ENCODE measurements around the gene MACROD2. TPM values are rescaled to one million over a fixed set of nuclear protein-coding genes. Genes with fewer than 3 reads are reported as not detected.

MACROD2 gene
- total and polyA plus RNA-seq, 4 donors: 0.66 to 10.5 (median 3.3) TPM

DNA sequence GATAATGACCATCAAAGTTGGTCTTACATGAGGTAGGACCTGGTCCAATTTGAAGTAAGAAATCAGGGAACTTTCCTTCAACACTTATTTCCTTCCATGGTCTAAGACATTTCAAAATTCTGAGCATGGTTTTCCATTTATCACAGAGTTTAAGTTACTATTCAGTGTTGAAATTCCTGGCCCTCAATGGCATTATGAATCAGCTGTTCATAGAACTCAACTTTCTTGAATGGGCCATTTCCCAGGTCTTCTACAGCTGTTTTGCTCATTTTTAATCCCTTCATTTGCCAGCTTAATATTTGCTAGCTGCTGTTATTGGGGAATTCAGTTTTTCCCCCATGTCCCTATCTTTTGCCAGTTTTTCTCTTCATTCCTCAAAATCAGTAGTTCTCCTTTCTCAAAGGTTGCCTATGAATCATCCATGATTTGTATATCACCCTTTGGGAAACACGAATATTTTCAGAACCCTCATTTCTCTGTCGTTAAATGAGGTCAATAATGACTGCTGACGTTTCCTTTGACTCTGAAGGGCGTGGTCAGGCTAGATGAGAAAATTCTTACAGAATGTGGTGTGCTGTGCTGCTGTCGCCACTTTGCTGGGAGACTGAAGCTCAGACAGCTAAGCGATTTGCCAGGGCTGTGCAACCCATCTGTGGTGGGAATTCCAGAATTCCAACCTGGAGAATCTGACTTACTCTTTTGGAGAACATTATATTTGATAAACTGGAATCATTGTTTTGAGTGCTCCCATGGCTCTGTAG lies 558.6 kb downstream of the MACROD2 start:
- no peaks in the 10 kb centered on the region for H3K4me1 ChIP-seq (ENCODE audit: control insufficient read depth in 4 of 4, insufficient read depth in 4 of 4, low read length in 3 of 4)
- H3K27ac ChIP-seq (ENCODE audit: low read depth in 1 of 2, low read length in 2 of 2): no peak overlapping the region
- WGBS: 77% methylated on average over 6 of the region's 6 CpGs
- no peaks in the 10 kb centered on the region for H3K9me3 ChIP-seq (ENCODE audit: control insufficient read depth in 4 of 4, low read length in 3 of 4)
- H3K36me3 ChIP-seq (ENCODE audit: control insufficient read depth in 4 of 4, insufficient read depth in 3 of 4, low read depth in 1 of 4, low read length in 3 of 4): no peaks in the 10 kb centered on the region
- H3K9ac ChIP-seq (ENCODE audit: low read depth in 1 of 2, low read length in 2 of 2): no peak overlapping the region
- no peak overlapping the region for H3K4me3 ChIP-seq (ENCODE audit: low read depth in 1 of 3, low read length in 3 of 3)
- H3K27me3 ChIP-seq (ENCODE audit: control insufficient read depth in 4 of 4, insufficient read depth in 4 of 4, low read length in 3 of 4): no peaks in the 10 kb centered on the region
- no peak for DNase-seq (ENCODE audit: low spot score)
- TF ChIP-seq TAF1 (conservative IDR thresholded peaks at IDR 0.05) (no peak), RXRA (IDR thresholded peaks at IDR 0.05) (no peak), YY1 (IDR thresholded peaks at IDR 0.05) (no peak), FOXA2 (IDR thresholded peaks at IDR 0.05) (no peak), HNF4G (IDR thresholded peaks at IDR 0.05) (no peak), SP1 (IDR thresholded peaks at IDR 0.05) (no peak), FOXA1 (IDR thresholded peaks at IDR 0.05) (no peak), EGR1 (IDR thresholded peaks at IDR 0.05; ENCODE audit: low read depth in 2 of 2) (no peak), JUND (IDR thresholded peaks at IDR 0.05) (no peak), NR2F2 (IDR thresholded peaks at IDR 0.05) (no peak), HNF4A (conservative IDR thresholded peaks at IDR 0.05) (no peak)
- TF ChIP-seq, protein P1, sequence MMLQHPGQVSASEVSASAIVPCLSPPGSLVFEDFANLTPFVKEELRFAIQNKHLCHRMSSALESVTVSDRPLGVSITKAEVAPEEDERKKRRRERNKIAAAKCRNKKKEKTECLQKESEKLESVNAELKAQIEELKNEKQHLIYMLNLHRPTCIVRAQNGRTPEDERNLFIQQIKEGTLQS (IDR thresholded peaks at IDR 0.05): no peak
- TF ChIP-seq, protein P2, sequence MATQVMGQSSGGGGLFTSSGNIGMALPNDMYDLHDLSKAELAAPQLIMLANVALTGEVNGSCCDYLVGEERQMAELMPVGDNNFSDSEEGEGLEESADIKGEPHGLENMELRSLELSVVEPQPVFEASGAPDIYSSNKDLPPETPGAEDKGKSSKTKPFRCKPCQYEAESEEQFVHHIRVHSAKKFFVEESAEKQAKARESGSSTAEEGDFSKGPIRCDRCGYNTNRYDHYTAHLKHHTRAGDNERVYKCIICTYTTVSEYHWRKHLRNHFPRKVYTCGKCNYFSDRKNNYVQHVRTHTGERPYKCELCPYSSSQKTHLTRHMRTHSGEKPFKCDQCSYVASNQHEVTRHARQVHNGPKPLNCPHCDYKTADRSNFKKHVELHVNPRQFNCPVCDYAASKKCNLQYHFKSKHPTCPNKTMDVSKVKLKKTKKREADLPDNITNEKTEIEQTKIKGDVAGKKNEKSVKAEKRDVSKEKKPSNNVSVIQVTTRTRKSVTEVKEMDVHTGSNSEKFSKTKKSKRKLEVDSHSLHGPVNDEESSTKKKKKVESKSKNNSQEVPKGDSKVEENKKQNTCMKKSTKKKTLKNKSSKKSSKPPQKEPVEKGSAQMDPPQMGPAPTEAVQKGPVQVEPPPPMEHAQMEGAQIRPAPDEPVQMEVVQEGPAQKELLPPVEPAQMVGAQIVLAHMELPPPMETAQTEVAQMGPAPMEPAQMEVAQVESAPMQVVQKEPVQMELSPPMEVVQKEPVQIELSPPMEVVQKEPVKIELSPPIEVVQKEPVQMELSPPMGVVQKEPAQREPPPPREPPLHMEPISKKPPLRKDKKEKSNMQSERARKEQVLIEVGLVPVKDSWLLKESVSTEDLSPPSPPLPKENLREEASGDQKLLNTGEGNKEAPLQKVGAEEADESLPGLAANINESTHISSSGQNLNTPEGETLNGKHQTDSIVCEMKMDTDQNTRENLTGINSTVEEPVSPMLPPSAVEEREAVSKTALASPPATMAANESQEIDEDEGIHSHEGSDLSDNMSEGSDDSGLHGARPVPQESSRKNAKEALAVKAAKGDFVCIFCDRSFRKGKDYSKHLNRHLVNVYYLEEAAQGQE (IDR thresholded peaks at IDR 0.05): no peak
- TF ChIP-seq, protein P3, sequence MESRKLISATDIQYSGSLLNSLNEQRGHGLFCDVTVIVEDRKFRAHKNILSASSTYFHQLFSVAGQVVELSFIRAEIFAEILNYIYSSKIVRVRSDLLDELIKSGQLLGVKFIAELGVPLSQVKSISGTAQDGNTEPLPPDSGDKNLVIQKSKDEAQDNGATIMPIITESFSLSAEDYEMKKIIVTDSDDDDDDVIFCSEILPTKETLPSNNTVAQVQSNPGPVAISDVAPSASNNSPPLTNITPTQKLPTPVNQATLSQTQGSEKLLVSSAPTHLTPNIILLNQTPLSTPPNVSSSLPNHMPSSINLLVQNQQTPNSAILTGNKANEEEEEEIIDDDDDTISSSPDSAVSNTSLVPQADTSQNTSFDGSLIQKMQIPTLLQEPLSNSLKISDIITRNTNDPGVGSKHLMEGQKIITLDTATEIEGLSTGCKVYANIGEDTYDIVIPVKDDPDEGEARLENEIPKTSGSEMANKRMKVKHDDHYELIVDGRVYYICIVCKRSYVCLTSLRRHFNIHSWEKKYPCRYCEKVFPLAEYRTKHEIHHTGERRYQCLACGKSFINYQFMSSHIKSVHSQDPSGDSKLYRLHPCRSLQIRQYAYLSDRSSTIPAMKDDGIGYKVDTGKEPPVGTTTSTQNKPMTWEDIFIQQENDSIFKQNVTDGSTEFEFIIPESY (IDR thresholded peaks at IDR 0.05): no peak
- TF ChIP-seq, protein P4, sequence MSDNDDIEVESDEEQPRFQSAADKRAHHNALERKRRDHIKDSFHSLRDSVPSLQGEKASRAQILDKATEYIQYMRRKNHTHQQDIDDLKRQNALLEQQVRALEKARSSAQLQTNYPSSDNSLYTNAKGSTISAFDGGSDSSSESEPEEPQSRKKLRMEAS (IDR thresholded peaks at IDR 0.05): no peak

DNA sequence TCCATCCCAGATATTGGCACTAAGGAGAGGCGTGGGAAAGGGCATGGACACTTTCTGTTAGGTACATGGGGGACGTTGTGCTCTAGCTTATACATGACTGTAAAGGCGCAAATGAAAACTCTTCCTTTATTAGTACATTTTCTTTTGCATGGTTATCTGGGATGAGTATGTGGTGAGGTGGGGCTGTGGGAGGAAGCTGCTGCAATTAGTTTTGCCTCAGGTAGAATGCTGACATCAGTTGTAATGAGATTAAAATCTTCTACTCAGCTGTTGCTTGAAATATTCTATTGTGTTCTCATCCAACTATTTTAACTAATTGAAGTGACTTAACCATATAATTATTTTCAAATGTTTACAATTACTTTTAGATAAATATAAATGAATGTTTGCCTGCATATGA lies 560.4 kb downstream of the MACROD2 start:
- H3K9me3 ChIP-seq (ENCODE audit: control insufficient read depth in 4 of 4, low read length in 3 of 4): no peaks in the 10 kb centered on the region
- no peak for DNase-seq (ENCODE audit: low spot score)
- no peaks in the 10 kb centered on the region for H3K4me1 ChIP-seq (ENCODE audit: control insufficient read depth in 4 of 4, insufficient read depth in 4 of 4, low read length in 3 of 4)
- TF ChIP-seq JUND (IDR thresholded peaks at IDR 0.05) (no peak), HNF4A (conservative IDR thresholded peaks at IDR 0.05) (no peak), RAD21 (IDR thresholded peaks at IDR 0.05) (no peak), FOXA2 (IDR thresholded peaks at IDR 0.05) (no peak)
- TF ChIP-seq, protein P1 (IDR thresholded peaks at IDR 0.05): no peak
- TF ChIP-seq, protein P3 (IDR thresholded peaks at IDR 0.05): no peak
- no peak overlapping the region for H3K27ac ChIP-seq (ENCODE audit: low read depth in 1 of 2, low read length in 2 of 2)
- no peak overlapping the region for H3K9ac ChIP-seq (ENCODE audit: low read depth in 1 of 2, low read length in 2 of 2)
- H3K4me3 ChIP-seq (ENCODE audit: low read depth in 1 of 3, low read length in 3 of 3): no peak overlapping the region
- no peaks in the 10 kb centered on the region for H3K27me3 ChIP-seq (ENCODE audit: control insufficient read depth in 4 of 4, insufficient read depth in 4 of 4, low read length in 3 of 4)
- WGBS: 93% methylated on average over 3 of the region's 3 CpGs
- no peaks in the 10 kb centered on the region for H3K36me3 ChIP-seq (ENCODE audit: control insufficient read depth in 4 of 4, insufficient read depth in 3 of 4, low read depth in 1 of 4, low read length in 3 of 4)

Measured in liver (tissue), 9 donors.